ENCODE measurements around the gene GSN.

The GSN gene

DNA sequence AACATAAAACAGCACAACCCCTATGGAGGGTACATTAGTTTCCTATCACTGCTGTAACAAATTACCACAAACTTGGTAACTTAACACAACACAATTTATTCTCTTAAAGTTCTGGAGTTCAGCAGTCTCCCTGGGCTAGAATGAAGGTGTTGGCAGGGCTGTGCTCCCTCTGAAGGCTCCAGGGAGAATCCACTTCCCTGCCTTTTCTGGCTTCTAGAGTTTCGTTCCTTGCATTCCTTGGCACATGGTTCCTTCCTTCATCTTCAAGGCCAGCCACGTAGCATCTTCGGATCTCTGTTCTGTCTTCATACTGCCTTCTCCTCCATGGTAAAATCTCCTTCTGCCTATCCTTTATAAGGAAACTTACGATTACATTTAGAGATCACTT is 25.0 kb upstream of the GSN start:
- no peak for DNase-seq

GRCh38 chr9:121246821-121247561 is 21.0 kb upstream of the GSN start:
- DNase-seq = no peak

- DNase-seq = no peak
Observed at GRCh38 chr9:121249563-121249962, 18.4 kb upstream of the GSN start.

- DNase-seq = no peak
Observed at GRCh38 chr9:121252104-121252851, 15.7 kb upstream of the GSN start.

DNA sequence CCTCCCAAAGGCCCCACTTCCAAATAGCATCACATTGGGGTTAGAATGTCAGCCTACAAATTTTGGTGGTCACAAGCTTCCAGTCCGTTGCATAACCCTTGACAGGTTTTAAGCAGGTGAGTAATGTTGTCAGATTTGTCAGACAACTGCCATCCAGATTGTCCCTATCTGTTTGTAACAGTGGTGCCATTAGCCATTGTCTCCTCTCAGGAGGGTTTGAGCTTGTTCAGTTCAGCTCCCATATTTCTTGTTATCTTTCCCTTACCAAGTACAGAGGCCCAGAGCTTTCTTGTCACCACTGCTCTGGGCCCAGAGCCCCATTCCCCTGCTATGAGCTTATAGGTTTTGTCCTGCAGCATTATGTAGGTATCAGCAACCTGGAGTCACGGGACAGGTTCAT is 14.8 kb upstream of the GSN start:
- no peak for DNase-seq

GRCh38 chr9:121253821-121254501 is 14.0 kb upstream of the GSN start:
- DNase-seq = no peak

GRCh38 chr9:121259498-121259897 is 8.5 kb upstream of the GSN start:
- DNase-seq = no peak

GRCh38 chr9:121259935-121260334 is 8.0 kb upstream of the GSN start:
- DNase-seq = no peak

GRCh38 chr9:121260457-121261106 is 7.4 kb upstream of the GSN start:
- no peak for DNase-seq

DNA sequence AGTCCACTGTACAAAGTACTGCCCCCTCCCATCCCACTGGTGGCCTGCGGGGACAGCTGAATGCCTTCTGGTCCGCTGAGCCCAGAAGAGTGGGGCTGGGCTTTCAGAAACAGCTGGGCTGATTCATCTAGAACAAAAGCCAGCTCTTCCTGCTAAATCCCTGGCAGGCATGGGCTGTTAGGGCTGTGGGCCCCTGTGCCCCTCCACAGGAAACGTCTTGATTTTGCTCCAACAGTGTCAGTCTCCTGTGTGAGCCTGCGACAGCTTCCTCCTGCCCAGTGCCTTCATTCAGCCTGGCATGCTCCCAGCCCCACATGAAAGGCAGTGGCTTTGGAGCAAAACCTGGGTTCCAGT is 6.9 kb upstream of the GSN start:
- peak in 49 of 56 donors; percentile 49 to 92 (median 78) for DNase-seq

GRCh38 chr9:121261755-121262154 is 6.2 kb upstream of the GSN start:
- no peak for DNase-seq

DNA sequence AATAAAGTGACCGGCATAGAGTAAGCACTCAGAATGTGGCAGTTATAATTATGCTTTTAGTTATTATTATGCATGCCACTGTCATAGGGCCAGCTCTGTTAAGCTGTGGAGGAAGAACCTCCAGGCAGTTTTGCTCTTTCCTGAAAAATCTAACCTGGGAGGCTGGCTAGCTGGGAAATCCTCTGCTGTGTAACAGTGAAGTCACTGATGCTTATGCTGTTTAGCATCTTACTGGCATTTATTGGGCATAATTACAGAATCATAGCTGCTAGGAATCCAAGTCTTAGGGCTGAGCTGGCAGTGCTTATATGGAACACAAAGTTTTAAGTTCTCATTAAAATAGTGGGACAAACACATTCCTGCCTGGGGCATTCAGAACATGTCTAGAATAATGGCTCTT is 5.5 kb upstream of the GSN start:
- no peak for DNase-seq

DNA sequence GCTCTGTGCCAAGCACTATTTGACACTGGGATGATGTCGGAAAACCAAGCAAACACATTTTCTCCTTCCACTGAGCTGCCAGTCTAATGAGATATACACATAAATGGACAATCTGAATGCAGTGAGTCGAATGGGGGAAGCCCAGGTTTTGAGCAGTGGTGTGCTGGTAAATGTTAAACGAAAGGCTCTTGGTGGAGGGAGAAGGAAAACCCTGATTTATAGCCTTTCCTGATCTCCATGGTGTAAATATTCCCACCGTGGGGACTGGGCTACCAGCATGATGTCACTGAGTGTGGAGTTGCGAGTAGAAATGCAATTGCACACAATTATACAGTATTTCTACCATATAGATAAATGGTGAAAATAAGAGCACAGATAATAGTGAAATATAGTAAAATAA is 5.0 kb upstream of the GSN start:
- no peak for DNase-seq

- DNase-seq = no peak
Observed at GRCh38 chr9:121266356-121266755, 1.6 kb upstream of the GSN start.

GRCh38 chr9:121266906-121267650 is 884 bp upstream of the GSN start:
- DNase-seq = peak in 20 of 56 donors; percentile 24 to 76 (median 44)

- no peak for DNase-seq
Observed at GRCh38 chr9:121268598-121268850, 562 bp downstream of the GSN start.

DNA sequence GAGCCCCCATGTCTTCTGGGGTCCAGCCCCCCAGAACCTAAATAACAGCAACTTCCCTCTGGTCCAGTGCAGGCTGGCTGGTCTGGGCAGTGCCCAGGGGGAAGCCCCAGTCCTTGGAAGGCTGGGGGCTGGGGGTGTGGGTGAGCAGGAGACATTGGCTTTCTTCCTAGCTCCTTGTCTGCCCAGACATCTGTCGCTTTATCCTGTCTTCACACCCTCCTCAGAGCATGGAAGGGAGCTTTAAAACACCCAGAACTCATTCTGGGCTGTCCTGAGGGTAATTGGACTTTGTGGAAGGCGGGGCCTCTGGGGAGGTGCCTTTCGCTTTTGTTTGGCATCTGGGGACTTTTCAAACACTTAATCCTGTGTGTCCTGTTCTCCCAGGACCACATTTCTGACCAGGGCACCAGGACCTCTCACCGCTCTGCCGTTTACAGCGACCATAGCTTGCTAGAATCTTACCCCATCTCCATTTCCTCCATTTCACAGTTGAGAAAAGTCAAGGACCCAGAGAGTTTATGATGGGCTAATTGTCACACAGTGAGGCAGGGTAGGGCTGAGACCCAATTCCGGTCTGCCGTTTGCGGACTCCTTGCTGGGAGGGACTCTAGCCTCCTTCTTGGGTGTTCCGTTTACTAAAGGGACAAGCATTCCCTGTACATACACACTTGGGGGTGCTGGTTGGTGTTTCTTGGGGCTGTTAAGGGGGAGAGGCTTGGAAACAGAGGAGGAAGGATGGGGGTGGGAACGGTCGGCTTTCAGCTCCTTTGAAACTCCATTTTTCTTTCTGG is 1.1 kb downstream of the GSN start:
- peak in 10 of 56 donors; percentile 28 to 61 (median 48) for DNase-seq

DNA sequence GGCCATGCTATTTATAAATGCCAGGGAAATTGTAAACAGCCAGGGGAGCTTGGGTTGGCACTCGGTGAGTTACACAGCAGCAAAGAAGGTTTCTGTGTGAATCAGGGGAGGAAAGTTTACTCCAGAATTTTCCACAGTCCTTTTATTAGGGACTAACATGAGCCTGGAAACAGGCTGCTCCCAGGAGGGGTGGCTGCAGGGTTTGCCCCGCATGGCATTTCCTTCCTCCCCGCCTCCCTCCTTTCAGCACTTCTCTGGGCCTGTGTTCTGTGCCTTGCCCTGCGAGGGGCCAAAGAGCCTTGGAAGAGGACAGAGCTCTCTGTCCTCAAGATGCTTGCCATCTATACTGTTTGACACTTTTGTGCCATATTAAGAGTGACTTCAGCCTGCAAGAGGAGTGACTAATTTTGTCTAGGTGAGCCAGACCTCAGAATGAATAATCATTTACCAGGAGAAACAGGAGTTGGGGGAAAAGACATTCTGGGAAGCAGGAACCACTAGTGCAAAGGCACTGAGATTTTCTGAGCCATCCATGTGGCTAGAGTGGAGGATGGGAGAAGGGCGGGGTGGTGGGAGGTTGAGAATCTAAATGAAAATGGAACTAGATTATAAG is 1.8 kb downstream of the GSN start:
- DNase-seq = peak in 3 of 56 donors; percentile 33 to 58 (median 42)

DNA sequence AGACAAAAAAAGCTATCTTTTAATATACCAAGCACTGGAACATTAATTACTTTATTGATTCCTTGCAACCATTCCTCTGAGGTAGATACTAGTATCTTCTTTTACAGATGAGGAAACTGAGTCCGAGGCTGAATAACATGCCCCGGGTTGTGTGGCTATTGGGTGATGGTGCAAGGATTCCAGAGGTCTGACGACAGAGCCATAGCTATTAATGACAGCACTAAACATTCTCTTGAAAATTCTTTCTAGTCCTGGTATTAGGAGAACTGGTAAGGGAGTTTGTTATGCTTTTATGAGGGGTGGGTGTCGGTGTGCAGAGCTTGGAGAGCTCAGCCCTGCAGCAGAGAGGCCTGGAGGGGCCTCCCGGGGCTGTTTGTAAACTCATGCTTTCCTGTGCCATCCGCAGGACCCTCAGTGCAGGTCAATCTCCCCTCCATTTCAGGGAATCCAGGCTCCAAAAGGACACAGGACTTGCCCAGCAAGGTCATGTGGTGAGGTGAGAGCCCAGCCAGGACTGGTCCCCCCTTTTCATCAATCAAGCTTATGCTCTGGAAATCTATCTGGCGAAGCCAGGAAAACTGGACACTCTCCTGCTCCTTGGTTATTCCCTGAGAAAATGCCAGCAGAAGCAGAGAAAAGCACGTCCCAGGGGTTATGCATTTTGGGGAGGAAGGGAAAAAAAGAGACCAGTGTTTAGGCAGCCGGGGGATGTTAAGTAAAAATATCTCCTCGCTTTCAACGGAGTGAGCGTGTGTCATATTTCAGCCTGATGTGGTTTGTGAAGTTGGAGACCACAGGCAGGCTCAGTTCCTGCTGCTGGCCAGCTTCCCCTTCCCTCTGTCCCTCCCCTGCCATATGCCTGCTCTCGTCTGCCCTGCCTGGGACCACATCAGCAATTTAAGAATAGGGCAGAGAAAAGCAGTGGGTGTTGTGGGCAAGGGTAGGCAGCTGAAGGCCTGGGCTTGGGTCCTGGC is 3.7 kb downstream of the GSN start:
- peak in 8 of 56 donors; percentile 29 to 52 (median 36) for DNase-seq

Data from nucleus accumbens (tissue), 56 donors.